ENCODE data around the gene BANP. TPM values are rescaled to one million over a fixed set of nuclear protein-coding genes. Genes with fewer than 3 reads are reported as not detected.
"Not testable (repeated sequence)": the region's sequence is repeated elsewhere in the genome, so short reads cannot be mapped to it uniquely, and the experiment has no call there.

The BANP gene
- total RNA-seq, 1 experiment from 2014 or later, result 37.2 TPM

GRCh38 chr16:88020516-88020885, 69.3 kb downstream of the BANP start:
- H4K20me1 ChIP-seq (ENCODE audit: insufficient read depth), result no peaks in the 10 kb centered on the region
- no peaks in the 10 kb centered on the region for H3K79me2 ChIP-seq (ENCODE audit: insufficient read depth, low read length)
- intact Hi-C loops (cut with micrococcal nuclease), result no loop called here
- peaks cover 2 to 21% of the 10 kb centered on the region in 2 experiments; a peak in 3 of 4 replicates for H3K4me1 ChIP-seq (ENCODE audit: control insufficient read depth in 1 of 2, insufficient read depth in 2 of 2, low read length in 2 of 2)
- DNase-seq (ENCODE audit: low read depth, low spot score) (no peak), ATAC-seq (no peak)
- TF ChIP-seq SIN3A (IDR thresholded peaks at IDR 0.05; ENCODE audit: low read depth) (no peak), SP1 (IDR thresholded peaks at IDR 0.05; ENCODE audit: low read depth) (no peak), FOSL1 (IDR thresholded peaks at IDR 0.05; ENCODE audit: low read depth) (no peak), REST (IDR thresholded peaks at IDR 0.05; ENCODE audit: low read depth) (no peak), RAD21 (IDR thresholded peaks at IDR 0.05; ENCODE audit: low read depth) (no peak), POLR2A (IDR thresholded peaks at IDR 0.05; ENCODE audit: borderline replicate concordance, extremely low read depth, insufficient read depth, insufficient read length) (no peak), SRF (IDR thresholded peaks at IDR 0.05; ENCODE audit: low read depth) (no peak)
- no peaks in the 10 kb centered on the region for H3K9me2 ChIP-seq (ENCODE audit: insufficient read depth)
- RAD21 ChIA-PET (ENCODE audit: low non-redundant PET in 1 of 2, low total read pairs in 2 of 2, uncharacterized antibody in 2 of 2, unreplicated experiment in 2 of 2), result no interaction called here
- CTCF ChIA-PET, result no interaction called here
- H3K9me3 ChIP-seq (ENCODE audit: control insufficient read depth in 1 of 2, insufficient read depth in 1 of 2, low read depth in 1 of 2, low read length in 2 of 2), result no peaks in the 10 kb centered on the region
- BruUV-seq (replicated peaks), result no TSS peak
- H2AFZ ChIP-seq (ENCODE audit: low read depth, low read length, poor library complexity, severe bottlenecking), result no peak overlapping the region
- no peak overlapping the region for H3K9ac ChIP-seq (ENCODE audit: low read length)
- no peak overlapping the region for H3K4me3 ChIP-seq (replicated peaks in 1 of 2; ENCODE audit: low read depth in 1 of 2, low read length in 2 of 2)
- H3K27ac ChIP-seq (ENCODE audit: low read depth, low read length), result no peak overlapping the region
- no peaks in the 10 kb centered on the region; a peak in 1 of 4 replicates for H3K36me3 ChIP-seq (ENCODE audit: control insufficient read depth in 1 of 2, insufficient read depth in 2 of 2, low read length in 2 of 2)
- POLR2A ChIA-PET, result no interaction called here
- no peaks in the 10 kb centered on the region for H3K27me3 ChIP-seq (ENCODE audit: insufficient read depth, low read length)
- no peak overlapping the region for H3K4me2 ChIP-seq (ENCODE audit: low read length)

- POLR2A ChIA-PET; H3K79me2 ChIP-seq (ENCODE audit: insufficient read depth, low read length); H3K9ac ChIP-seq (ENCODE audit: low read length); intact Hi-C loops (cut with micrococcal nuclease); BruUV-seq (replicated peaks); H3K4me3 ChIP-seq (replicated peaks in 1 of 2; ENCODE audit: low read depth in 1 of 2, low read length in 2 of 2); DNase-seq (ENCODE audit: low read depth, low spot score); H3K36me3 ChIP-seq (ENCODE audit: control insufficient read depth in 1 of 2, insufficient read depth in 2 of 2, low read length in 2 of 2); H3K4me2 ChIP-seq (ENCODE audit: low read length); ATAC-seq; H3K27ac ChIP-seq (ENCODE audit: low read depth, low read length); H3K9me2 ChIP-seq (ENCODE audit: insufficient read depth); CTCF ChIA-PET; H2AFZ ChIP-seq (ENCODE audit: low read depth, low read length, poor library complexity, severe bottlenecking); H4K20me1 ChIP-seq (ENCODE audit: insufficient read depth); H3K9me3 ChIP-seq (ENCODE audit: control insufficient read depth in 1 of 2, insufficient read depth in 1 of 2, low read depth in 1 of 2, low read length in 2 of 2); RAD21 ChIA-PET (ENCODE audit: low non-redundant PET in 1 of 2, low total read pairs in 2 of 2, uncharacterized antibody in 2 of 2, unreplicated experiment in 2 of 2); H3K27me3 ChIP-seq (ENCODE audit: insufficient read depth, low read length): not testable (repeated sequence)
- H3K4me1 ChIP-seq (ENCODE audit: control insufficient read depth in 1 of 2, insufficient read depth in 2 of 2, low read length in 2 of 2), result peaks cover 6 to 24% of the 10 kb centered on the region in 2 experiments; a peak in 3 of 4 replicates
Measured at GRCh38 chr16:88021041-88021970, 70.1 kb downstream of the BANP start.

All from HCT116 (cell line).